OCI-LY3 (cell line): Measurements from ENCODE around the gene NTNG1.

ENCODE experiments used
- H2AFZ ChIP-seq: fragments of 200-600, 300-600 bp; shearing (Covaris generic); 2 replicates; pipeline ENCODE4 v1.6.0; 2014; ENCODE audit warnings: antibody characterized with exemption, low read depth, low read length
- H3K27ac ChIP-seq: fragments of 200-600, 300-600 bp; sonication (generic); 2 replicates; pipeline ENCODE4 v1.5.1; 2014; ENCODE audit warnings: mild to moderate bottlenecking, low read length, moderate library complexity, mixed read lengths
- H3K27me3 ChIP-seq: fragments of 200-600, 300-600 bp; sonication (generic); 2 replicates; pipeline ENCODE4 v1.6.1; 2014; ENCODE audit warnings: low read depth, low read length, mixed read lengths
- H3K36me3 ChIP-seq: fragments of 200-600, 300-600 bp; sonication (generic); replicated peaks from 2 replicates; pipeline ENCODE3; 2014; ENCODE audit warnings: low read depth, low read length, mixed read lengths
- H3K4me1 ChIP-seq: fragments of 300-600, 200-600 bp; sonication (generic); 2 replicates; pipeline ENCODE4 v1.6.1; 2014; ENCODE audit warnings: low read length, mixed read lengths
- H3K4me2 ChIP-seq: fragments of 200-600, 300-600 bp; sonication (generic); 2 replicates; pipeline ENCODE4 v1.6.1; 2014; ENCODE audit warnings: low read length, mixed read lengths
- H3K4me3 ChIP-seq: fragments of 300-600, 200-600 bp; sonication (generic); 2 replicates; pipeline ENCODE4 v1.5.1; 2014; ENCODE audit warnings: antibody characterized with exemption, mild to moderate bottlenecking, low read length, moderate library complexity
- H3K79me2 ChIP-seq: fragments of 300-600, 200-600 bp; shearing (Covaris generic); 2 replicates; pipeline ENCODE4 v1.6.1; 2014; ENCODE audit warnings: mild to moderate bottlenecking, low read length, mixed read lengths
- H3K9ac ChIP-seq: fragments of 300-600, 200-600 bp; shearing (Covaris generic); 2 replicates; pipeline ENCODE4 v1.6.0; 2014; ENCODE audit warnings: mild to moderate bottlenecking, low read length, moderate library complexity
- H3K9me3 ChIP-seq: fragments of 200-600, 300-600 bp; shearing (Covaris generic); 2 replicates; pipeline ENCODE4 v1.6.1; 2014; ENCODE audit warnings: low read length, mixed read lengths; ENCODE audit not compliant: insufficient read depth
- H4K20me1 ChIP-seq: fragments of 200-600, 300-600 bp; sonication (generic); 2 replicates; pipeline ENCODE4 v1.6.1; 2016; ENCODE audit warnings: low read length, mixed read lengths; ENCODE audit not compliant: insufficient read depth
- CTCF ChIP-seq: fragments of 200-600, 300-600 bp; sonication (generic); IDR thresholded peaks from 2 replicates; pipeline ENCODE4 v1.5.1; 2014; ENCODE audit warnings: antibody characterized with exemption, low read length, low read depth
- EZH2phosphoT487 ChIP-seq: fragments of 200-600 bp; shearing (Covaris generic); IDR thresholded peaks from 2 replicates; pipeline ENCODE4 v1.6.1; 2018; ENCODE audit warnings: antibody characterized with exemption, mixed run types, low read depth

The NTNG1 gene

GRCh38 chr1:107493111-107493716 lies 352.4 kb downstream of the NTNG1 start:
- no peaks in the 10 kb centered on the region for H3K27me3 ChIP-seq
- H3K79me2 ChIP-seq: no peaks in the 10 kb centered on the region
- H3K9ac ChIP-seq: no peak overlapping the region
- H2AFZ ChIP-seq: no peak overlapping the region
- H3K4me3 ChIP-seq: no peak overlapping the region
- no peaks in the 10 kb centered on the region for H3K36me3 ChIP-seq
- no peak overlapping the region for H3K27ac ChIP-seq
- TF ChIP-seq EZH2phosphoT487 (no peak), CTCF (no peak)
- no peaks in the 10 kb centered on the region for H3K4me1 ChIP-seq
- no peak overlapping the region for H3K4me2 ChIP-seq
- no peaks in the 10 kb centered on the region for H4K20me1 ChIP-seq
- H3K9me3 ChIP-seq: no peaks in the 10 kb centered on the region

GRCh38 chr1:107494061-107494460 lies 353.2 kb downstream of the NTNG1 start:
- H3K27me3 ChIP-seq: no peaks in the 10 kb centered on the region
- no peak overlapping the region for H3K9ac ChIP-seq
- H3K4me2 ChIP-seq: no peak overlapping the region
- no peak overlapping the region for H2AFZ ChIP-seq
- no peak overlapping the region for H3K27ac ChIP-seq
- H3K4me3 ChIP-seq: no peak overlapping the region
- TF ChIP-seq EZH2phosphoT487 (no peak), CTCF (no peak)
- no peaks in the 10 kb centered on the region for H3K9me3 ChIP-seq
- no peaks in the 10 kb centered on the region for H3K79me2 ChIP-seq
- H3K4me1 ChIP-seq: peaks cover 3% of the 10 kb centered on the region
- H4K20me1 ChIP-seq: no peaks in the 10 kb centered on the region
- no peaks in the 10 kb centered on the region for H3K36me3 ChIP-seq

GRCh38 chr1:107496002-107496401 lies 355.2 kb downstream of the NTNG1 start:
- H3K9ac ChIP-seq: no peak overlapping the region
- no peaks in the 10 kb centered on the region for H3K9me3 ChIP-seq
- no peak overlapping the region for H3K27ac ChIP-seq
- H4K20me1 ChIP-seq: no peaks in the 10 kb centered on the region
- TF ChIP-seq CTCF (no peak), EZH2phosphoT487 (no peak)
- no peak overlapping the region for H3K4me3 ChIP-seq
- no peak overlapping the region for H3K4me2 ChIP-seq
- H2AFZ ChIP-seq: no peak overlapping the region
- H3K4me1 ChIP-seq: peaks cover 9% of the 10 kb centered on the region
- H3K27me3 ChIP-seq: no peaks in the 10 kb centered on the region
- H3K79me2 ChIP-seq: no peaks in the 10 kb centered on the region
- no peaks in the 10 kb centered on the region for H3K36me3 ChIP-seq

- no peak overlapping the region for H3K4me3 ChIP-seq
- no peaks in the 10 kb centered on the region for H3K9me3 ChIP-seq
- no peak overlapping the region for H3K27ac ChIP-seq
- H3K4me1 ChIP-seq: peaks cover 9% of the 10 kb centered on the region
- no peaks in the 10 kb centered on the region for H3K79me2 ChIP-seq
- H4K20me1 ChIP-seq: no peaks in the 10 kb centered on the region
- H3K27me3 ChIP-seq: no peaks in the 10 kb centered on the region
- peak overlapping the region; percentile 34; the same call in 1 of the 2 replicates for H3K4me2 ChIP-seq
- no peaks in the 10 kb centered on the region for H3K36me3 ChIP-seq
- peak overlapping the region; percentile 78 for H2AFZ ChIP-seq
- TF ChIP-seq CTCF: no peak
- no peak for TF ChIP-seq EZH2phosphoT487
- H3K9ac ChIP-seq: no peak overlapping the region
These were observed 358.4 kb downstream of the NTNG1 start for GRCh38 chr1:107499139-107499744.
